ENCODE measurements around the gene SLC35A3. TPM values are rescaled to one million over a fixed set of nuclear protein-coding genes. Genes with fewer than 3 reads are reported as not detected.
"Not testable (repeated sequence)": the region's sequence is repeated elsewhere in the genome, so short reads cannot be mapped to it uniquely, and the experiment has no call there.

Gene SLC35A3
- total and polyA plus RNA-seq, 12 donors, result 3.2 to 9.4 (median 8.0) TPM

DNA sequence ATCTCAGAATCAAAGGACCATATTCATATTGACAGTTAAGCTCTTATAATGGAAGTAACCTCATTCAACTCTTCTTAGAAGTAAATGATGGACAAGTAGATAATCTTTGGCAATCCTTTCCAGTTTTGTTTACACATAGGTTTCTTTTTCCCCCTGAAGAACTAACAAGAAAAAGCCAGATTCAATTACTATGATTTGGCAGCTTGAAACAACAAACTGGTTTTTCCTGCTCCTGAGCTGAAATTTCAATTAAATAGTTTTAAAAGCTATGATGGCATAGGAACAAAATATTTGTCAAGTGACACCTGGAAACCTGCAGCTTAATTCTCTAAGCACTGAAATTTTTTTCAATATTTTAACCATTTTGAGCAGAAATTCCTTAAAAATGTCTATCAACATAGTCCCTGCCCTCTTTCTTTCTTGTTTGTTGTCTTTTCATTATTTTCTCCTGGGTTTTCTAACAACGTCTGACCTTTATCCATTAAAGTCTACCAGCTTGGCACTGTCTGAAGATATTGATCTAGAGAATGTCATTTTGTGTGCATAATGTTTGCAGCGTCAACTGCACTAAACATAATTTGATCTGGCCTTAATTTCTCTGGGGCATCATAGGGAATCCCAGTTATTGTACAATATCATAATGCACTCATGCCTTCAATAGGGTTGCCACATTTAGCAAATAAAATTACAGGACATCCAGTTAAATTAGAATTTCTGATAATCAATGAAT lies 4.0 kb upstream of the SLC35A3 start:
- DNase-seq (no peak), ATAC-seq (no peak)
- no peak overlapping the region for H3K4me3 ChIP-seq
- H3K36me3 ChIP-seq, result no peaks in the 10 kb centered on the region
- H3K4me1 ChIP-seq, result peaks cover 0 to 16% (median 9%) of the 10 kb centered on the region in 9 donors
- no peak overlapping the region for H3K27ac ChIP-seq
- TF ChIP-seq, protein P1, sequence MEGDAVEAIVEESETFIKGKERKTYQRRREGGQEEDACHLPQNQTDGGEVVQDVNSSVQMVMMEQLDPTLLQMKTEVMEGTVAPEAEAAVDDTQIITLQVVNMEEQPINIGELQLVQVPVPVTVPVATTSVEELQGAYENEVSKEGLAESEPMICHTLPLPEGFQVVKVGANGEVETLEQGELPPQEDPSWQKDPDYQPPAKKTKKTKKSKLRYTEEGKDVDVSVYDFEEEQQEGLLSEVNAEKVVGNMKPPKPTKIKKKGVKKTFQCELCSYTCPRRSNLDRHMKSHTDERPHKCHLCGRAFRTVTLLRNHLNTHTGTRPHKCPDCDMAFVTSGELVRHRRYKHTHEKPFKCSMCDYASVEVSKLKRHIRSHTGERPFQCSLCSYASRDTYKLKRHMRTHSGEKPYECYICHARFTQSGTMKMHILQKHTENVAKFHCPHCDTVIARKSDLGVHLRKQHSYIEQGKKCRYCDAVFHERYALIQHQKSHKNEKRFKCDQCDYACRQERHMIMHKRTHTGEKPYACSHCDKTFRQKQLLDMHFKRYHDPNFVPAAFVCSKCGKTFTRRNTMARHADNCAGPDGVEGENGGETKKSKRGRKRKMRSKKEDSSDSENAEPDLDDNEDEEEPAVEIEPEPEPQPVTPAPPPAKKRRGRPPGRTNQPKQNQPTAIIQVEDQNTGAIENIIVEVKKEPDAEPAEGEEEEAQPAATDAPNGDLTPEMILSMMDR (IDR thresholded peaks at IDR 0.05), result no peak
- no peaks in the 10 kb centered on the region for H3K27me3 ChIP-seq
- H3K9me3 ChIP-seq, result no peaks in the 10 kb centered on the region
- intact Hi-C loops (cut with DNase I), result no loop called here
- WGBS, 2 donors, result 83 to 86% methylated on average over 2 of the region's 2 CpGs

DNA sequence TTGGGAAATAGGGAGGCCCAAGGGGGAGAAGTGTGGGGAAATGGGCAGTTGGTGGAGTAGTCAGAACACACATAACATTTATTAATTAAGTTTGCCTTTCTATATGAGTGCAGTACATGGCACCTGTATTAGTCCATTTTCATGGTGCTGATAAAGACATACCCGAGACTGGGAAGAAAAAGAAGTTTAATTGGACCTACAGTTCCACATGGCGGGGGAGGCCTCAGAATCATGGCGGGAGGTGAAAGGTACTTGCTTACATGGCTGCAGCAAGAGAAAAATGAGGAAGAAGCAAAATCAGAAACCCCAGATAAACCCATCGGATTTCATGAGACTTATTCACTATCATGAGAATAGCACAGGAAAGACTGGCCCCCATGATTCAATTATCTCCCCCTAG lies 1.6 kb upstream of the SLC35A3 start:
- no peak overlapping the region for H3K27ac ChIP-seq
- peaks cover 0 to 22% (median 11%) of the 10 kb centered on the region in 9 donors for H3K4me1 ChIP-seq
- H3K9me3 ChIP-seq, result no peaks in the 10 kb centered on the region
- ATAC-seq, result no peak
- WGBS, 2 donors, result 93 to 96% methylated on average over 4 of the region's 4 CpGs
- intact Hi-C loops (cut with DNase I), result no loop called here
- no peaks in the 10 kb centered on the region for H3K27me3 ChIP-seq
- TF ChIP-seq, protein P1 (IDR thresholded peaks at IDR 0.05), result no peak
- H3K4me3 ChIP-seq, result no peak overlapping the region
- no peaks in the 10 kb centered on the region for H3K36me3 ChIP-seq
- no peak for DNase-seq

DNA sequence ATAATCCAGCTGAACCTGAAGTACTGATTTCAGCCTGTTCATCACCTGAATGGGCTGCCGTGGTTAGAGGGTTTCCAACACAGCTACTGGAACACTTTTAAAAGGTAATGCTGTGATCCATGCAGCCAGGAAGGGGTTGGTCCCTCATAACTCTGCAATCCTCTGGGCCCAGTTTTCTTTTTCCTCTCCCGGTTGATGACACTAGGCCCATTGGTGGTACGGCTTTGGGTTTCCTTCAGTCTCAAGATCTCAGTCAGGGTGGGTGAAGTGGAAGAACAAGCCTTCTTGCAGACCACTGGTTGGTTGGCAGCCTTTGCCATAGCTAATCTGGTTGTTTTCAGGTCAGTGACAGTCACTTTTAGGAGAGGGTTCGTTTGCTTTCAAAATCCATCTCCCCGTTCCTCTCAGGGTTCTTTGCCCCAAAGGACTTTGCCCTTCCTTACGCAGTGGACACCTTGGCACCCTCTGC lies 502 bp upstream of the SLC35A3 start:
- peak overlapping the region in 9 of 10 donors; percentile 51 to 91 (median 74) for H3K27ac ChIP-seq
- 19 to 22% methylated on average over 6 of the region's 6 CpGs for WGBS, 2 donors
- no peaks in the 10 kb centered on the region for H3K9me3 ChIP-seq
- intact Hi-C loops (cut with DNase I), result no loop called here
- no peak for DNase-seq
- peaks cover 0 to 24% (median 11%) of the 10 kb centered on the region in 9 donors for H3K4me1 ChIP-seq
- TF ChIP-seq, protein P1 (IDR thresholded peaks at IDR 0.05), result no peak
- peaks cover 0 to 7% (median 0%) of the 10 kb centered on the region in 9 donors for H3K36me3 ChIP-seq
- peak in 5 of 8 donors; percentile 5 to 39 (median 23) for ATAC-seq
- peak overlapping the region; percentile 67 to 98 (median 86) for H3K4me3 ChIP-seq
- no peaks in the 10 kb centered on the region for H3K27me3 ChIP-seq

DNA sequence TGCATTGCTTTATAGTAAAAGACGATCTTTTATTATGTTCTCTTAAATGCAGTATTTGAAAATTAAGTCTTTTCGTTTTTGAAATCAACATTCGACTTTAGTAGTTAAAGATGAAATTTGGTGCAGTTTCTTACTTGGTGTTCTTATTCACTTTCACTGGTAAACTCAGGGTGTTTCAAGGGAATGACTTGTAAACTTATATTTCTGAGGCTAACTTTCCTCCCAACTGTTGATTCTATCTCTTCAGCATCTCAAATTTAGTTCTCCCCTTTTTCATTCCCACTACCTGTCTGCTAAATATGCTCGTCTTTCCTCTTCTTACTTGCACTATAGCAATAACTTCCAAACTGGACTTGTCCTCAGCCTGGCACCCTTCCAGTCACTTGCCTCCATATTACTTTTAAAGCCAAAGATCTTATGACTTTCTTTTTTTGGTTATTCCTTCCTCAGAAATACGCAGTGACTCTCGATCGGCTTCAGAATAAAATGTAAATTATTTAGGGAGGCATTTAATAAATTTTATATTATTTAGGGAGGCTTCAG lies 988 bp downstream of the SLC35A3 start:
- no peaks in the 10 kb centered on the region for H3K27me3 ChIP-seq
- peaks cover 0 to 24% (median 11%) of the 10 kb centered on the region in 9 donors for H3K4me1 ChIP-seq
- peak overlapping the region in 4 of 10 donors; percentile 74 to 91 (median 80) for H3K27ac ChIP-seq
- 50 to 55% methylated on average over 7 of the region's 7 CpGs for WGBS, 2 donors
- intact Hi-C loops (cut with DNase I), result loop anchor here in 4 of 10 donors (5.0 to 10.0 kb wide), 3 partner anchors 62 to 164 kb away; partner anchors contain the start of genes SASS6 (in 2 of the 4) and TRMT13 (in 2 of the 4)
- DNase-seq (no peak), ATAC-seq (no peak)
- H3K9me3 ChIP-seq, result no peaks in the 10 kb centered on the region
- TF ChIP-seq, protein P1 (IDR thresholded peaks at IDR 0.05), result no peak
- peak overlapping the region; percentile 67 to 98 (median 86) for H3K4me3 ChIP-seq
- peaks cover 0 to 22% (median 4%) of the 10 kb centered on the region in 9 donors for H3K36me3 ChIP-seq

DNA sequence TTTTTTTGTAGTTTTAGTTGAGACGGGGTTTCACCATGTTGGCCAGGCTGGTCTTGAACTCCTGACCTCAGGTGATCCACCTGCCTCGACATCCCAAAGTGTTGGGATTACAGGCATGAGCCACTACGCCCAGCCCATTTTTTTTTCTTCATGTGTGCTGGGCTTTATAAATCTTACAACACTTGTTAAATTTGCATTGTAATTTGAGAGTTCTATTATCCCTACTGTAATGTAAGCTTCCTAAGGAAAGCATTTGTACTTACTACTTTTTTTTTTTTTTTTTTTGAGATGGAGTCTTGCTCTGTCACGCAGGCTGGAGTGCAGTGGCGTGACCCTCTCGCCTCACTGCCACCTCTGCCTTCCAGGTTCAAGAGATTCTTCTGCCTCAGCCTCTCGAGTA lies 2.3 kb downstream of the SLC35A3 start:
- WGBS, 2 donors, result 96% methylated on average over 7 of the region's 7 CpGs
- not testable (repeated sequence) for H3K27ac ChIP-seq, H3K4me3 ChIP-seq, DNase-seq, H3K9me3 ChIP-seq, ATAC-seq, H3K27me3 ChIP-seq
- intact Hi-C loops (cut with DNase I), result loop anchor here in 4 of 10 donors (5.0 to 10.0 kb wide), 3 partner anchors 60 to 163 kb away; partner anchors contain the start of genes SASS6 (in 2 of the 4) and TRMT13 (in 2 of the 4)
- peaks cover 0 to 24% (median 11%) of the 10 kb centered on the region in 9 donors for H3K4me1 ChIP-seq
- H3K36me3 ChIP-seq, result peaks cover 0 to 32% (median 4%) of the 10 kb centered on the region in 9 donors

Measured in heart right ventricle (tissue), 16 donors.